B cell (primary cell): ENCODE measurements around the gene VTCN1.

ENCODE experiments used
- EZH2 ChIP-seq: IDR thresholded peaks from 2 replicates; pipeline ENCODE4 v1.6.1; 2012; ENCODE audit warnings: borderline replicate concordance, low read depth, mild to moderate bottlenecking, moderate library complexity, low read length; ENCODE audit not compliant: insufficient read depth, poor library complexity, severe bottlenecking
- TF ChIP-seq, protein P1 (sequence below): fragments of 200-600 bp; IDR thresholded peaks from one replicate; pipeline ENCODE4 v1.8.0; 2022; ENCODE audit warnings: antibody characterized with exemption, mild to moderate bottlenecking

- TF ChIP-seq, protein P1, sequence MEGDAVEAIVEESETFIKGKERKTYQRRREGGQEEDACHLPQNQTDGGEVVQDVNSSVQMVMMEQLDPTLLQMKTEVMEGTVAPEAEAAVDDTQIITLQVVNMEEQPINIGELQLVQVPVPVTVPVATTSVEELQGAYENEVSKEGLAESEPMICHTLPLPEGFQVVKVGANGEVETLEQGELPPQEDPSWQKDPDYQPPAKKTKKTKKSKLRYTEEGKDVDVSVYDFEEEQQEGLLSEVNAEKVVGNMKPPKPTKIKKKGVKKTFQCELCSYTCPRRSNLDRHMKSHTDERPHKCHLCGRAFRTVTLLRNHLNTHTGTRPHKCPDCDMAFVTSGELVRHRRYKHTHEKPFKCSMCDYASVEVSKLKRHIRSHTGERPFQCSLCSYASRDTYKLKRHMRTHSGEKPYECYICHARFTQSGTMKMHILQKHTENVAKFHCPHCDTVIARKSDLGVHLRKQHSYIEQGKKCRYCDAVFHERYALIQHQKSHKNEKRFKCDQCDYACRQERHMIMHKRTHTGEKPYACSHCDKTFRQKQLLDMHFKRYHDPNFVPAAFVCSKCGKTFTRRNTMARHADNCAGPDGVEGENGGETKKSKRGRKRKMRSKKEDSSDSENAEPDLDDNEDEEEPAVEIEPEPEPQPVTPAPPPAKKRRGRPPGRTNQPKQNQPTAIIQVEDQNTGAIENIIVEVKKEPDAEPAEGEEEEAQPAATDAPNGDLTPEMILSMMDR: no peak
- TF ChIP-seq EZH2: no peak
These were observed 34.2 kb upstream of the VTCN1 start for GRCh38 chr1:117244971-117245370.
